Measurements from ENCODE around the gene VPREB1. TPM values are rescaled to one million over a fixed set of nuclear protein-coding genes. Genes with fewer than 3 reads are reported as not detected.

The VPREB1 gene
- total RNA-seq, 2 experiments from 2014 or later: 1.7 to 3.6 TPM

GRCh38 chr22:22196833-22197477 is 47.6 kb upstream of the VPREB1 start:
- Histone ChIP-seq H2AFZ (ENCODE audit: low read length) (no peak overlapping the region), H3K9me3 (ENCODE audit: low read length) (no peaks in the 10 kb centered on the region), H3K4me2 (ENCODE audit: low read length) (peak overlapping the region; percentile 90), H4K20me1 (ENCODE audit: insufficient read depth, low read length) (no peaks in the 10 kb centered on the region), H3K9me2 (ENCODE audit: insufficient read depth, low read length) (no peaks in the 10 kb centered on the region), H3K27ac (ENCODE audit: low read depth, low read length, poor library complexity, severe bottlenecking) (peak overlapping the region; percentile 95), H3K36me3 (ENCODE audit: insufficient read depth, low read length) (peaks cover 12% of the 10 kb centered on the region), H3K79me2 (ENCODE audit: insufficient read depth, low read depth, low read length) (peaks cover 34% of the 10 kb centered on the region), H3K4me1 (ENCODE audit: insufficient read depth, low read length, poor library complexity, severe bottlenecking) (peaks cover 73% of the 10 kb centered on the region), H3K4me3 (ENCODE audit: low read depth, low read length, poor library complexity, severe bottlenecking) (peak overlapping the region; percentile 79)
- no TSS peak for BruUV-seq (replicated peaks)
- CTCF ChIA-PET (ENCODE audit: unreplicated experiment): interaction anchor here (1.2 to 2.1 kb wide), 2 partner anchors 29 to 138 kb away, joined by 3 to 8 read pairs; no protein-coding TSS in a partner anchor
- TF ChIP-seq EZH2phosphoT487 (IDR thresholded peaks at IDR 0.05; ENCODE audit: borderline replicate concordance, low read depth, low read length): no peak
- TF ChIP-seq, protein P1, sequence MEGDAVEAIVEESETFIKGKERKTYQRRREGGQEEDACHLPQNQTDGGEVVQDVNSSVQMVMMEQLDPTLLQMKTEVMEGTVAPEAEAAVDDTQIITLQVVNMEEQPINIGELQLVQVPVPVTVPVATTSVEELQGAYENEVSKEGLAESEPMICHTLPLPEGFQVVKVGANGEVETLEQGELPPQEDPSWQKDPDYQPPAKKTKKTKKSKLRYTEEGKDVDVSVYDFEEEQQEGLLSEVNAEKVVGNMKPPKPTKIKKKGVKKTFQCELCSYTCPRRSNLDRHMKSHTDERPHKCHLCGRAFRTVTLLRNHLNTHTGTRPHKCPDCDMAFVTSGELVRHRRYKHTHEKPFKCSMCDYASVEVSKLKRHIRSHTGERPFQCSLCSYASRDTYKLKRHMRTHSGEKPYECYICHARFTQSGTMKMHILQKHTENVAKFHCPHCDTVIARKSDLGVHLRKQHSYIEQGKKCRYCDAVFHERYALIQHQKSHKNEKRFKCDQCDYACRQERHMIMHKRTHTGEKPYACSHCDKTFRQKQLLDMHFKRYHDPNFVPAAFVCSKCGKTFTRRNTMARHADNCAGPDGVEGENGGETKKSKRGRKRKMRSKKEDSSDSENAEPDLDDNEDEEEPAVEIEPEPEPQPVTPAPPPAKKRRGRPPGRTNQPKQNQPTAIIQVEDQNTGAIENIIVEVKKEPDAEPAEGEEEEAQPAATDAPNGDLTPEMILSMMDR (conservative IDR thresholded peaks at IDR 0.05; ENCODE audit: low read length): no peak
- POLR2A ChIA-PET: interaction anchor here (0.6 to 4.3 kb wide), 16 partner anchors 8 to 217 kb away, joined by 3 to 93 read pairs (median 6); no protein-coding TSS in a partner anchor
- DNase-seq (ENCODE audit: low spot score): peak; percentile 44
- intact Hi-C loops (cut with micrococcal nuclease; ENCODE audit: unreplicated experiment): loop anchor here (1.0 to 5.0 kb wide), 4 partner anchors 36 to 170 kb away; no protein-coding TSS in a partner anchor

DNA sequence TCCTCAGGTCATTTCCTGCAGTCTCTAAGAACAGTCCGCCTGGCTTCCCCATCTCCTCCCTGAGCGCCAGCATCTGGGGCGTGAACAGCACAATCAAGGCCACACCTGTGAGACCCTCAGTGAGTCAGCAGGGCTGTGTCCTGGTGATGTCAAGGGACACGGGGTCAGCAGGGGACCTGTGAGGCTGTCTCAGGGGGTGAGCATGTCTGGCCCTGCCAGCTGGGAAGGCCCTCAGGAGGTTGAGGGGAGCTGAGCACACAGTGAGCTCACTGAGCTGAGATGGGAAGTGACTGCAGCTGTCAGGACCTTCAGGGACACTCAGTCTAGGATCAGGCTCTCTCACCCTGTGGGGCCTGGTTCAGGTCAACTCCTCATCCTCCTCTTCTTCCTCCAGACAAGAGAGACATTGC is 46.6 kb upstream of the VPREB1 start:
- intact Hi-C loops (cut with micrococcal nuclease; ENCODE audit: unreplicated experiment): loop anchor here (2.0 to 5.0 kb wide), 3 partner anchors 99 to 171 kb away; no protein-coding TSS in a partner anchor
- H3K9me3 ChIP-seq (ENCODE audit: low read length): no peaks in the 10 kb centered on the region
- H3K4me3 ChIP-seq (ENCODE audit: low read depth, low read length, poor library complexity, severe bottlenecking): peak overlapping the region; percentile 79
- no peaks in the 10 kb centered on the region for H4K20me1 ChIP-seq (ENCODE audit: insufficient read depth, low read length)
- H3K36me3 ChIP-seq (ENCODE audit: insufficient read depth, low read length): peaks cover 12% of the 10 kb centered on the region
- DNase-seq (ENCODE audit: low spot score): peak; percentile 61
- H3K4me2 ChIP-seq (ENCODE audit: low read length): peak overlapping the region; percentile 90
- no peak for TF ChIP-seq EZH2phosphoT487 (IDR thresholded peaks at IDR 0.05; ENCODE audit: borderline replicate concordance, low read depth, low read length)
- no TSS peak for BruUV-seq (replicated peaks)
- ChIA-PET CTCF (ENCODE audit: unreplicated experiment) (interaction anchor here (0.6 kb wide), 1 partner anchor 177 kb away, joined by 3 read pairs; no protein-coding TSS in a partner anchor), POLR2A (interaction anchor here (1.1 to 4.3 kb wide), 6 partner anchors 14 to 165 kb away, joined by 3 to 93 read pairs (median 12); no protein-coding TSS in a partner anchor)
- H3K79me2 ChIP-seq (ENCODE audit: insufficient read depth, low read depth, low read length): peaks cover 34% of the 10 kb centered on the region
- H3K27ac ChIP-seq (ENCODE audit: low read depth, low read length, poor library complexity, severe bottlenecking): peak overlapping the region; percentile 95
- no peaks in the 10 kb centered on the region for H3K9me2 ChIP-seq (ENCODE audit: insufficient read depth, low read length)
- H3K4me1 ChIP-seq (ENCODE audit: insufficient read depth, low read length, poor library complexity, severe bottlenecking): peaks cover 83% of the 10 kb centered on the region
- H2AFZ ChIP-seq (ENCODE audit: low read length): no peak overlapping the region

- POLR2A ChIA-PET: interaction anchor here (4.3 kb wide), 1 partner anchor 32 kb away, joined by 93 read pairs; no protein-coding TSS in a partner anchor
- Histone ChIP-seq H3K4me3 (ENCODE audit: low read depth, low read length, poor library complexity, severe bottlenecking) (peak overlapping the region; percentile 79), H3K36me3 (ENCODE audit: insufficient read depth, low read length) (peaks cover 12% of the 10 kb centered on the region), H3K79me2 (ENCODE audit: insufficient read depth, low read depth, low read length) (peaks cover 34% of the 10 kb centered on the region), H3K9me3 (ENCODE audit: low read length) (no peaks in the 10 kb centered on the region), H3K27ac (ENCODE audit: low read depth, low read length, poor library complexity, severe bottlenecking) (peak overlapping the region; percentile 95), H4K20me1 (ENCODE audit: insufficient read depth, low read length) (no peaks in the 10 kb centered on the region), H3K4me2 (ENCODE audit: low read length) (peak overlapping the region; percentile 90), H3K4me1 (ENCODE audit: insufficient read depth, low read length, poor library complexity, severe bottlenecking) (peaks cover 84% of the 10 kb centered on the region), H3K9me2 (ENCODE audit: insufficient read depth, low read length) (no peaks in the 10 kb centered on the region), H2AFZ (ENCODE audit: low read length) (no peak overlapping the region)
- no peak for DNase-seq (ENCODE audit: low spot score)
- intact Hi-C loops (cut with micrococcal nuclease; ENCODE audit: unreplicated experiment): loop anchor here (5.0 kb wide), 2 partner anchors 156 to 171 kb away; no protein-coding TSS in a partner anchor
- CTCF ChIA-PET (ENCODE audit: unreplicated experiment): interaction anchor here (0.6 kb wide), 1 partner anchor 177 kb away, joined by 3 read pairs; no protein-coding TSS in a partner anchor
- BruUV-seq (replicated peaks): no TSS peak
- TF ChIP-seq EZH2phosphoT487 (IDR thresholded peaks at IDR 0.05; ENCODE audit: borderline replicate concordance, low read depth, low read length): no peak
- TF ChIP-seq, protein P1 (conservative IDR thresholded peaks at IDR 0.05; ENCODE audit: low read length): no peak
Measured at GRCh38 chr22:22198751-22199150, 45.8 kb upstream of the VPREB1 start.

Measured in OCI-LY7 (cell line).